Stimulated activated CD8-positive, alpha-beta memory T cell treated with anti-CD3 and anti-CD28 coated beads, Interleukin-7, amount 100 ng/mL, for 1 hour (primary cell): ENCODE results near the gene EIF2S3.
"Not testable (repeated sequence)": the region's sequence is repeated elsewhere in the genome, so short reads cannot be mapped to it uniquely, and the experiment has no call there.

Experiments used
- DNase-seq, 2 donors: peaks; one replicate each; pipeline ENCODE4 v3.0.0-alpha.2; 2020; ENCODE audit warnings: low read depth in 2 of 2

The EIF2S3 gene

DNA sequence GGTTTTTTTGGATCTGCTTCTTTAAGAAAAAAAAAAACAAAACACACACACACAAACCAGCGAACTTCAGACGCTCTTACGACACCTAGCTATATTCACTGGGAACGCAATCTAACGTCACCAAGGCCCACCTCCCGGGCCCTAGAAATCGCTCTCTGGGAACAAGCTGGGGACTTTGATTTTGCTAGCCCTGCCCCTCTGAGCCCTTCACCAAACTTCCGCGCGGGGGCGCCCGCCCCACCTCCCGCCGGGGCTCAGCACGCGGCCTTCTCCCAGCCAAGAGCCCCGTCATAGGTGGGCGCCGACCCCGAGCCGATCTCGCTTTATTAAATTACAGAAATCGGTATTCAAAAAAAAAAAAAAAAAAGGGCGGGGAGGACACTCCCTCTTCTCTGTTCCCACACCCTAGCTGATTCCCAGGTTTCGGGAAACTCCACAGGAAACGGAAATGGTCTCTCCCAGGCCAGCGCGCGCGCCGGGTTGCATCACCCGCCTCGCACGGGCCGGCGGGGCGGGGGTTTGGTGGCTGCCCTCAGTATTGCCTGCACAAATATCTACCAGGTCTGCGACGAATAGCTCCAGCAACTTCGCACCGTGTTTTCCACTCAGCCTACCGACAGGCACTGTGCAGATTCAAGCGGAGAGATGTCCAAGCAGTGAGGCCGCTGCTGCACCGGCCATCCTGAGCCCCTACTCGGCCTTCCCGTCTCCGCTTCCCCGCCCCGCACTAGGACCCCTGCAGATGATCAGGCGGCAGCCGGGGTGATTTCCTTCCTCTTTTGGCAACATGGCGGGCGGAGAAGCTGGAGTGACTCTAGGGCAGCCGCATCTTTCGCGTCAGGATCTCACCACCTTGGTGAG, at the start of gene EIF2S3:
TSS of gene EIF2S3 (plus strand) at position 775 of the 861 bp plus-strand sequence. CDS start at position 788, 13 bp downstream.
- DNase-seq = peak; percentile 60 to 73

DNA sequence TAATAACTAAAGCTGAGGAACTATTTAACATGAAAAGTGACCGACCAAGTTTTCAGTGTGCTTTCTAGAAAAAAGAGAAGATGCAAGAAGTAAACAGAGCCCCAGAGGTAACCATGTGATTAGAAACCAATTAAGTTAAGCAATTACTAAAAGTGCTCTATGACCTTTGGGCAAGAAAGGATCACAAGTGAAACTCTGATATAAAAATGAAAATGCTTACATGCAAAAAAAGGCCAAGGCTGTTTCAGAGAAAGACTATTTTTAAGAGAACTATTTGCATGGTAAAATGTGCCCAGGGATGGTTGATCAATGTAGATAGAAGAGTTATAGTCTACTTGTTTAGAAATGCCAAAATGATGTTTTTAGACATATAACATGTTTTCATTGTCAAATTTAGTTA, 49.7 kb upstream of the EIF2S3 start:
- no peak for DNase-seq

DNA sequence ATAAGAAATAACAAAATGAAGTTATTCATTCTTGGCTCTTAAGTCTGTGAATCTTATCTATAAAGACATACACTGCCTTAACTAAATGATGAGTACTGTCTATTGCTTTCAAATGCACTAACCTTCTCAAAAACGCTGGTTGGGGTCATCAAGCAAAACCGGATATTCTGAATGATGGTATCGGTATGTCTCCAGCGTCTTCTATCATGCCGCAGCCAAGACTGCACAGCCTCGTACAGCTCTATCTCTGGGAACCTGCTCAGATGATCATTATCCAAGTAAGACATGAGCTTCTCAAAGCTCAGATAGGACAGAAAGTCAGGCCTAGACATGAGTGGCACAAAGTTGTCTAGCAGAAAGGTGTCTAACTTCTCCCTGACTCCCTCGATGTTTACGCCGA, 48.9 kb upstream of the EIF2S3 start:
- DNase-seq = no peak

DNA sequence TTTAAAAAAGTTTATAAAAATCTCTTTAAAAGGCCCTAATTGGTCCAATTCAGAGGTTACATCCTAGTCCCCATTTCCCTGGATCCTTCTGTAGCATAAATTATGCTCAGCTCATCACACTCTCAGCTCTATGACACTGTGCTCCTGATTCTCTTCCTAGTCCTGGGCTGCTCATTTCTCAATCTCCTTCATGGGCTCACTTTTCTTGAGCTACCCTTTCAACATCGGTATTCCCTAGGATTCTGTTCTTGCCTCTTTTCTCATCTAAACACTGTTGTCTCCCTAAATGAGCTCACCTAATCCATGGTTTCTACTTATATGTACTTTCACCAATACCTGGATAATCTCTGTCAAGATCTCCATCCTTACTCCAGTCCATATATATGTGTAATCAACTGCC, 42.5 kb upstream of the EIF2S3 start:
- no peak for DNase-seq

DNA sequence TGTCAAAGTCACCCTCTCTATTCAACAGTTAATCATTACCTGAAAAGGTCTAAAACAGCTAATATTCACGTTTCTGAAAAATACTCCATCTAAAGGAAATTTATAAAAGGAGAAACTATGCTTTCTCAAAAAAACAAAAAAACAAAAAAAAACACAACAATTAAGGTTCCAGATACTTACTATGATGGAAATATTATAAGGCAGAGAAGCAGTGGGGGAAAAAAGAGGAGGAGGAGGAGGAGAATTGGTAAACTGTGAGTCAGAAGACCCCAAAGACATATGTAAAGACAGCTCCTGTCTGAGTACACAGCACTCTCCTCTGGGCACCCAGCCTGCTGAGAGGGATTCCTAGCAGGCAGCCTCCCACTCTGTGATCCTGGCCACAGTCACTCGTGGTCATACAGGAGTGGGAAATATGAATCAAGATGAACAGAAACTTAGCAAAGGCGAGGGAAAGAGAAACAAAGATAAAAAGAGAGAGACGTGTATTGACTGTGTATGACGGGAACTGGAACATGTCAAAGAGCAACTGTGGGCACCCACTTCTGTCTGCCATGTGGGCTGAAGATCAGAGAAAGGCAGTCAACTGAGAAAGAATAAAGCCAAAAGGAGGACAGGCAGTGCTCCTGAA, 40.3 kb upstream of the EIF2S3 start:
- no peak for DNase-seq

DNA sequence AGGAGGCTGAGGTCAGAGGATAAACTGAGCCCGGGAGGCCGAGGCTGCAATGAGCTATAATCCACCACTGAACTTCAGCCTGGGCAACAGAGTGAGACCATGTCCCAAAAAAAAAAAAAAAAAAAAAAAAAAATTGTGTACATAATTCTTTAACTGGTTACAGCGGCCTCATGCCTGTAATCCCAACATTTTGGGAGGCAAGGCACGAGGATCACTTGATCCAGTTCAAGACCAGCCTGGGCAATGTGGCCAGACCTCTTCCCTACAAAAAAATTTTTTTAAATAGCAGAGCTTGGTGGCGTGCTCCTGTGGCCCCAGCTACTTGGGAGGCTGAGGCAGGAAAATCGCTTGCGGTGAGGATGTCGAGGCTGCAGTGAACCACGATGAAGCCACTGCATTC, 37.1 kb upstream of the EIF2S3 start:
- DNase-seq = no peak

DNA sequence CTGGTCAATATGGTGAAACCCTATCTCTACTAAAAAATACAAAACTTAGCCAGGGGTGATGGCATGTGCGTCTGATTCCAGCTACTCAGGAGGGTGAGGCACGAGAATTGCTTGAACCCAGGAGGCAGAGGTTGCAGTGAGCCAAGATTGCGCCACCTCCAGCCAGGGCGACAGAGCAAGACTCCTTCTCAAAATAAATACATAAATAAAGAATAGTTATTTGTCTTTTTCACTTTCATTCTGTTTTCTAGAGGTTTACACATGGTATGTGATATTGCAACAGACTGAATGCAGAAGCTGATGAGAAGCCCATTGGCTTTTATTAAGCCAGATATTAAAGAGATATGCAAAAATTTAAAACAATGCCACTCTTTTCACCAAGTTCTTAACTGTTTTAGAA, 35.9 kb upstream of the EIF2S3 start:
- DNase-seq = no peak

DNA sequence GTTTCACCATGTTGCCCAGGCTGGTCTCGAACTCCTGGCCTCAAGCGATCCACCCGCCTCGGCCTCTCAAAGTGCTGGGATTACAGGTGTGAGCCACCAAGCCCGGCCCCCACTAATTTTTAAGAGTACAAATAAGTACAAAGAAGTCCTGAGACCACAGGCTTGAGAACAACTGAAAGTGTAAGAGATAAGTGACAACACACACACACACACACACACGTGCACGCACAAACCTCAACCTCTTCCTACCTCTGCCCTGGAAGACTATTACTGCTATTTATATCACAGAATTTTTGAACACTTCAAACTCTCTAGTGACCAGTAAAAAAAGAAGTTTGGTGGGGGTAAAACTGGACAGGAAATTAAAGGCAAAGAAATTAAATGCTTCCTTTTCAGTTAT, 35.3 kb upstream of the EIF2S3 start:
- DNase-seq = no peak

DNA sequence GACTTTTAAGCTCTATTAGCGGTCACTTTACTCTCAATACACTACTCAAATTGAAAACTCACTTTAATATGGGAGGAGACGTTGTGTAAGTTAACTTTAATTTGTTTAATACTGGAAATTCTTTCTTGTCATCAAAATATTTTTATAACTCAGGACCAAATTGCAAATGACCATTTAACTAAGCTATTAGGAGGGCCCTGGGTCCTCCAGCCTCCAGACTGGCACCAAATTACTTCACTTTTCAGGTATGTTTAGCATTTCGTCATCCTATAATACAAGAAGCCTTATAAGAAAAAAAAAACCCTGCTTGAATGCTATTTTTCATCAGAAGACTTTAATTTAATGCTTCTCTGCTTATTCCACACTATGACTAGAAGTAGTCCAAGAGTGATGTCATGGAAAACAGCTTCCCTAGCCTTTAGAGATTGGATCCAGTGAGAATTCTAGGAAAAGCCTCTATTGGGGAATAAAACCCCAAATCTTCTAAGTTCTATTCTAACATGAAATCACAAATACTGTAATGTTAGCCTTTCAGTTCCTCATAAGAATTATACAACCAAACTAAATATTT, 34.4 kb upstream of the EIF2S3 start:
- no peak for DNase-seq

DNA sequence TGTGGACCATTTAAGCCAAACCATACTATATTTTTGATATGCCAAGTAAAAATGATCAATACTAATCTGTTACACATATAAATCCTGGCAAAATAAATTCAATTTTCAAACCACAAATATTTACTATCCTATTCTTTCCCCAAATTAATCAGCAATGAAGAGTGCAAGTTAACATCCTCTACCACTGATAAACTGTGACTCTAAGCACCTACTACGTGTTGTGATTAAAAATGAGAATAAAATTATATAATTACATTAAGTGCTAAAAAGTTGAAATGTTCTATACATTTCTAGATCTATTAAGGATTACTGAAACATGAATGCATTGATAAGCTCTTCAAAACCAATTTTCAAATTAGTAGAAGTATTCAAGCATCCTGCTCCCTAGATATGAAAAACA, 31.2 kb upstream of the EIF2S3 start:
- no peak for DNase-seq

DNA sequence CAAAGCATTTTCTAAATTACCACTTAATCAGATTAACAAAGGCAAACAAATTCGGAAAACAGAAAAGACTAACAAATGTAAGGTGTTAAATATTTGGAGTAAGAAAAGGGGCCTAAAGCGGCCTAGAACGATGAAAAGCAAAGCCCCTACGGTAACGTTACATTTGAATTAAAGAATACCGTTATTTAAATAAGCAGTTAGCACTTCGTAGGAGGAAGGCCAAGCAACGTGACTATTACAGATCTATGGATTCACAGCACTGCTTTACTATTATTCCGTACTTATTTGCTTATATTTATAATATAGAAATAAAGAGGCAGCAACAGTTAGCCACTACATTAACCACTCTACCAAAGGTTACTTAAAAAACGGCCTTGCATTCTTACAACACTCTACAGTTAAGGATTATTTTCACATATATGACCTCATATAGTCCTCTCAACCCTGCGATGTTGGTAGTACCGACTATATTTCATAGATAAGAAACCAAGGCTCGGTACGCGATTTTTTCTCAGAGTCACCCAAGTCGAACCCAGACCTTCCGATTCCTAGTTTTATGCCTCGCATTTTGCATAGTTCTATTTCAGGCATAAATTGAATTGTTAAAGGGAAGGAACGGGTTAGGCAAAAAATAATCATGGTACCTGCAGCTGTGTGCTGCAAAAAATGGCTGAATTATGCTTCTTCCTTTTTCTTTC, 30.6 kb upstream of the EIF2S3 start:
- no peak for DNase-seq

DNA sequence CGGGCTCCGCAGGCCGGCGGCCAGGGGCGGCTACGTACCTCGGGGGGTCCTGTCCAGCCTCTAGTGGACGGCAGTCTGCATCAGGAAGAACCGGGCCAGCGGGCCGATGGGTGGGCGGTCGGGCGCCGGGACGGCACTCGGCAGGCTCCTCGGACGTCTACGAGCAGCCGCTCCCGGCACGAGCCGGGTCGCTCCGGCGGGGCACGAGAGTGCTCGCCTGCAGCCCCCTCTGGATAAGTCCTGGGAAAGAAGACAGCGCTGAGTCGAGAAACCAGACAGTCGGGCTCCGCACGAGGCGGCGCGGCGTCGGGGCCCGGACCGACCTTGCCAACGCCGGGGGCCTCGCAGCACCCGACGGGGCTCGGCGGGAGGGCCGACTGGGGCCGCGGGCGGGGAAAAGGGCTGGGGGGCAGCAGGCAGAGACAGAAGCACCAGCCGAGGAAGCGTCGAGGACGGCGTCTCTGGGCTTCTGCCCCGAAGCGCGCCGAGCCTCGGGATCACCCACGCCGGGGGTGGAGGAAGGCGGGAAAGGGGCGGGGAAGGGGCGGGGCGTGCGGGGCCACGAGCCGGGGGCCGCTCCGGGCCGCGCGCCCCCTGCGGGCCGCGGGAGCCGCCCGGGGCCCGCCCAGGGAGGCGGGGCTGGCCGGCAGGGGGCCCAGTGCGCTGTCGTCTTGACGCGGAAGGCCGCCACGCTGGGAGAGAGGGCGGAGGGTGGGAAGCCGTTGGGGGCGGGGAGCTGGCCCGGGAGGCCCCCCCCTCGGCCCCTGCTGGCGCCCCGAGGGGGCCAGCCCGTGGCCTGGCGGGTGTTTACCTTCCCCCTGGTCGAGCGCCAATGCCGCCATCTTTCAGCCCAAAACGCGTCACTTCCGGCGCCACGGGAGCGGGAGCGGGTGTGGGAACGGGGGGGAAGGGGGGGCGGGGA, 29.7 kb upstream of the EIF2S3 start:
- DNase-seq = peak; percentile 47 to 59

DNA sequence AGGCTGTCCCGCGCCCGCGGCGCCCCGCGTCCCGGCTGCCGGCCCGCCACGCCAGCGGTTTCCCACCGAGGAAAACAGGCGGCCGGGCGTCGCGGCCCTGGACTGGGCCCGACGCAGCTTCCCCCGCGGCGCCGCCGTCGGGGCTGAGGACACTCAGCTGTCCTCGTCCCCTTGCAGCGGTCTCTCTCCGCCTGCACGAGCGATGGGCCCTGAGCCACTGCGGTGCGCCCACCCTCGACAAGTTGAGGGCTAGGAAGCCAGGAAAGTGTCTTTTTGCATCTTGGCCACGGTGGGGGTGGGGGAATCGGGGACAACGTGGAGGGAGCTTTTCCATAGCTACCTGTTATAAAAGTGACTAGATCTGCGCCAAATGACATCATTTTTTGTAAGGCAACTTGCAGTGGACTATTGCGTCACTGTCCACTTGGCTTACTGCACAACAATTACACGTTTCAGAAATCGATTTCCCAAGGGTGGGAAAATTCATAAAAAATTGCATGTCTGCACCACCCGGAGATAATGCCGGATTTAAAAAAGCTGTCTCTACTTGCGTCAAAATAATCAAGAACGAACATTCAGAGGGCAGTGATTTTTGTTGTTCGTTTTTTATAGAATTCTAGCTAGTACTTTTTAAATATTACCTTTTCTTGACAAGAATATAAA, 28.9 kb upstream of the EIF2S3 start:
- DNase-seq = no peak

DNA sequence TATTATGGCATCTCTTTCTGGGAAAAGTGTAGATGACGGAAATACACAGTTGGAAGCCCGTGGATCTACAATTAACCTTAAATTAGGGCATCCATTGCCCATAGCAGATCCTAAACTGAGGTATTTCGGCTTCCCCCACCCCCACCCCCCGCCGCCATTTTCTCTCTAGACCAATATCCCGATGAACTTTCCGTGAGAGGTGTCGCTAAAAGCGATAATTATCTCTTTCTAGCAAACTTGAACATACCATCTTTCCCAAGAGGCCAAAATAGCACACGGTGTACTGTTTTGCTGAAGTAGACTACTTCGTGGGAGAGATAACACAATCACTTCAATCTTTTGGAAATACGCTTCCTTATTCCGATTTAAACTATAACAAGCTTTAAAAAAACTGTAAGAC, 28.3 kb upstream of the EIF2S3 start:
- no peak for DNase-seq

DNA sequence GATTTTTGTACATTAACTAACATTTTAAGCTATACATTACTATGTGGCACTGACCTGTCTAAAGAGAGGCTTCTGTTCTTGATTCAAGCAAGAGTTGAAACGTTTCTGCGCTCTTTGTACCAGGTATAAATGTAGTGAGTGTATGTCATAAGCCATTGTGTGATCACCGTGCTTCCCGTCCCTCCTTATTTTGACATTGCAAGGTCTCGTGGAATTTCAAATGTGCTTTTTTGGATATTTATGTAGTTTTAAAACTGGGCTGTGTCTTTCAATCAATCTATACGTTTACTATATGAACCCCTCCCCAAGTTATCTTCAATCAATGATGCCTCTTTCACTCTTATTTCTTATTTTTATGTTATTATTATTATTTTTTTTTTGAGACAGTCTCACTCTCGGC, 27.7 kb upstream of the EIF2S3 start, which contains the start of gene KLHL15:
TSS of gene KLHL15 (minus strand) at position 101 of the 400 bp plus-strand sequence. CDS start 20,493 bp downstream, outside the sequence.
- DNase-seq = no peak

DNA sequence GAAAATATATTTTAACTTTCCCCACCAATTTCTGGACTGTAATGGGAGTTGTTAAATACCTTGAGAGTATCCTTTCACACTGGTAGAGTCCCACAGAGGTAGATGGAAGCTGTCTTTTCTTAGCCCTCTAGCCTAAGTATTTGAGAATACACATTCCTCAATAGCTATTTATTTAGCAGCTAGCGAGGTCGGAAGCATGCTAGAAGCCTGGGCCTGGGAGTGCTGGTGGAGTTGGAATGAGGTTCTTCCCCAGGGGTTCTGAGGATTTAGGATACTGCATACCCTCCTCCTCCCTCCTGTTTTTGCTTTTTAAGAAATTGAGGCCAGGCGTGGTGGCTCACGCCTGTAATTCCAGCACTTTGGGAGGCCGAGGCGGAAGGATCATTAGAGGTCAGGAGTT, 26.8 kb upstream of the EIF2S3 start:
- DNase-seq = no peak

DNA sequence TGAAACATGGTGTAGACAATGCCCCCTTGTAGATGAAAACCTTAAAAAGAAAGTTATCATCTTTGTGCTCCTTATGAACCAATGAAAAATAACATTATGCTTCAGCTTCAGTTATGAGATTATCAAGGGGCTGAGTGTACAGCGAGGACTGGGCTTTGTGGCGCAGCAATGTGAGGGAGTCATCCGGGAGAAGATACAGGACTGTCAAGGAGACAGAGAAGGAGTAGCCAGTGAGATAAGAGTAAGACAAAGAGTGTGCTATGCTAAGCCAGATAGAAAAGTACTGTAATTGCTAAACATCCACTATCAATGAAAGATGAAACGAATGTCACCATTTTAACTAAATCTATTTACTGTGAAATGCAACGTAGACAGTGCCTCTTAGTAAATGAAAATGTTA, 24.2 kb upstream of the EIF2S3 start:
- DNase-seq = no peak

DNA sequence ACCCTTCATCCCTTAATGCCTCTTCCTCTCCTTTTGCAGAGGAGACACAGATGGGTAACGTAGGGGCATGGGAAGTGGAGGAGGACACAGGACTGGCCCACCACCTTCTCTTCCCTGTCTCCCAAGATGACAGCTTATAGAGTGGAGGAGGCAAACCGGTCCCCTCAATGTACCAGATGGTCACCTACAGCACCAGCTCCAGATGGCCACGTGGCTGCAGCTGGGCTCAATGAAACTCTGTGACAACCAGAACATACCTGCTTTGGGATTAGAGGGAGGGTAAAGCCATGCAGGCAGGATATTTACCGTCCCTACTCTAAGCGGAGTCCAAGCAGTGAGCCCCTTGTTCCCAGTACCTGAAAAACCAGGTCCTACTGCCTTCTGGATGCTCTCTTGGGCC, 20.3 kb upstream of the EIF2S3 start:
- no peak for DNase-seq

DNA sequence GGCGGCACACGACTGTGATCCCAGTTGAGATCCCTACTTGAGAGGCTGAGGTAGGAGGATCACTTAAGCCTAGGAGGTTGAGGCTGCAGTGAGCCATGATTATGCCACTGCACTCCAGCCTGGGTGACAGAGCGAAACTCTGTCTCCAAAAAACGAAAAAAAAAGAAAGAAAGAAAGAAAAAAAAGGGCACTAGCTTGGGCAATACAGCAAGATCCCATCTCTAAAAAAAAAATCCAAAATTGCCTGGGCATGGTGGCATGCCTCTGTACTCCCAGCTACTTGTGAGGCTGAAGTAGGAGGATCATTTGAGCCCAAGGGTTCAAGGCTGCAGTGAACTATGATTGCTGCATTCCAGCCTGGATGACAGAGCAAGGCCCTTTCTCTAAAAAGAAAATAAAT, 17.0 kb upstream of the EIF2S3 start:
- DNase-seq = no peak

DNA sequence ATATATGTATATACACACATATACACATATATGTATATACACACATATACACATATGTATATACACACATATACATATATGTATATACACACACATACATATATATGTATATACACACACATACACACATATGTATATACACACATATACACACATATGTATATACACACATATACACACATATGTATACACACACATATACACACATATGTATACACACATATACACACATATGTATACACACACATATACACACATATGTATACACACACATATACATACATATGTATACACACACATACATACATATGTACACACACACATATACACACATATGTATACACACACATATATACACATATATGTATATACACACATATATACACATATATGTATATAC, 8.7 kb upstream of the EIF2S3 start:
- not testable (repeated sequence) for DNase-seq

DNA sequence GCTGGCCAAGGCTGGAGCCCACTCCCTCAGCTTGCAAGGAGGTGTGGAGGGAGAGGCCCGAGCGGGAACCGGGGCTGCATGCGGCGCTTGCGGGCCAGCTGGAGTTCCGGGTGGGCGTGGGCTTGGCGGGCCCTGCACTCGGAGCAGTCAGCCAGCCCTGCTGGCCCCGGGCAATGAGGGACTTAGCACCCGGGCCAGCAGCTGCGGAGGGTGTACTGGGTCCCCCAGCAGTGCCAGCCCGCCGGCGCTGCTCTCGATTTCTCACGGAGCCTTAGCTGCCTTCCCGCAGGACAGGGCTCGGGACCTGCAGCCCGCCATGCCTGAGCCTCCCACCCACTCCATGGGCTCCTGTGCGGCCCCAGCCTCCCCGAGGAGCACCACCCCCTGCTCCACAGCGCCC, 5.1 kb upstream of the EIF2S3 start:
- not testable (repeated sequence) for DNase-seq
